HG02759 (cell line): Measurements from ENCODE around the gene ADAT2.

Experiments
- ATAC-seq: cut with Tn5 transposase; IDR thresholded peaks from one replicate; pipeline ENCODE4 v1.9.1; 2021; ENCODE audit warnings: mild to moderate bottlenecking, moderate library complexity; ENCODE audit not compliant: unreplicated experiment

ADAT2 gene

DNA sequence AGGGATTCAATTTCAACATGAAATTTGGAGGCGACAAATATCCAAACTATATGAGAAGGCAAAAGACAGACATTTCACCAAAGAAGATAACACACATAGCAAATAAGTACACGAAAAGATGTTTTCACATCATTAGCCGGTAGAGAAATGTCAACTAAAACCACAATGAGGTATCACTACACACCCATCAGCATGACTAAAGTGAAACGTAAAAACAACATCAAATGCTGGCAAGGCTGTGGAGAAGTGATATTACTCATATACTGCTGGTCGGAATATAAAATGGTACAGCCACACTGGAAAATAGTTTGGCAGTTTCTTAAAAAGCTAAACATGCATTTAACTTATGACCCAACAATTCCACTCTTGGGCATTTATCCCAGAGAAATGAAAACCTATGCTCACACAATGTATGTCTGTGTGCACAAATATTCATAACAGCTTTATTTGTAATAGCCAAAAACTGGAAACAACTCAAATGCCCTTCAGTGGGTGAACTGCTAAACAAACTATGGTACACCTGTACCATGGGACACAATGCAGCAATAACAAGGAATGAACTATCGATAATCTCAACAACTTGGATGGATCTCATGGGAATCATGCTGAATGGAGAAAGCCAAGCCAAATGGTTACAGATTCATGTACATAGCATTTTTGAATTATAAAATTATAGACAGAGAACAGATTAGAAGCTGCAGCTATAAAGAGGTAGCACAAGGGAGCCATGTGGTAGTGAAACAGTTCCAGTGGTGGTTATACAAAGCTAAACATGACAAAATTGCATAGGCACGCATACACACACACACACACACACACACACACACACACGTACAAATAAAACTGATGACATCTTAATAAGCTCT, 8.6 kb downstream of the ADAT2 start:
- ATAC-seq: no peak

DNA sequence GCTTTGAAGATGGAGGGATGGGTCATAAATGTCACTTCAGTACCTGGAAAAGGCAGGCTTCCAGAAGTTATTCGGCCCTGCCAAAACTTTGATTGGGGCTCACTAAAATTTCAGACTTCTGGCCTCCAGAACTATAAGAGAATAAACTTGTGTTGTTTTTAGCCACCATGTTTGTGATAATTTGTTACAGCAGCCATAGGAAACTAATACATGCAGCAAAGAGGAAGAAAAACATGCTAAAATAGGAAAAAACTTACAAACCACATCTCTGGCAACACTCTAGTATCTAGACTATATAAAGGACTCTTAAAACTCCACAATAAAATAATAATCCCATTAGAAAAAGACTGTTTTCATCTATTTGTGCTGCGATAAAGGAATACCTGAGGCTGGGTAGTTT, 9.5 kb downstream of the ADAT2 start:
- ATAC-seq: no peak

DNA sequence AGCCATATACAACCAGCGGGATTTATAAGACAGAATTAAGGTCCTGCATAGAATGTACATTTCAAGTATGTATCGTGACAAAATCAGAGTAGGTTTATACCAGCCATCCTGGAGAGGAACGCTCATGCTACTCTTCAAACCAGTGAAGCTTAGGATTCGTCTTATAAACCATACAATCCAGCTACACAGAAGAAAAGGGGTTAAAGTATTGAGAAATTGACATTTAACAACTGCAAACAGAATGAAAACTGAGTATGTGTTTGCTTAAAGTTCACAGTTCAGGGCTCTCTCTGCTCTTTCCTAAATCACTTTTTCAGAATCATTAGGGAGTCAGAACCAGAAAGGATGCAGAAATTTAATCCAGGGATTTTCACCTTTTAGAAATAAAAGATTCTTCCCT, 17.9 kb downstream of the ADAT2 start:
- no peak for ATAC-seq

DNA sequence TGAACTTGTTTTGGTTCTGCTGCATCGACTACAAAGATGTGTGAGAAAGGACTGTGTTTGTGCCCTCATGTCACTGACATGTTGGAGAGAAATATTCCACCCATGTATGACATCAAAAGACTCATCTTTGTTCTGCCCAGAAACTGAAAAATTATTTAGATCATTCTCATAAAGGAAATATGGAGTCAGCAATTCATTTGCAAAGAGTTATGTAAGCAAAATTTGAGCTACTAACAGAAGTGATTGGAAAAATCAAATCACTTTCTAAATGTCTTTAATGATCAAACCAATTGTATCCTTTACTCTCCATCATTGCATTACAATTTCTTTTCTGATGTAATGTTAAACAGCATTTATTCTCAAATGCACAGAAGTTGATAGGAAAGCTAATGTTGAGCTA, 19.3 kb downstream of the ADAT2 start:
- no peak for ATAC-seq

DNA sequence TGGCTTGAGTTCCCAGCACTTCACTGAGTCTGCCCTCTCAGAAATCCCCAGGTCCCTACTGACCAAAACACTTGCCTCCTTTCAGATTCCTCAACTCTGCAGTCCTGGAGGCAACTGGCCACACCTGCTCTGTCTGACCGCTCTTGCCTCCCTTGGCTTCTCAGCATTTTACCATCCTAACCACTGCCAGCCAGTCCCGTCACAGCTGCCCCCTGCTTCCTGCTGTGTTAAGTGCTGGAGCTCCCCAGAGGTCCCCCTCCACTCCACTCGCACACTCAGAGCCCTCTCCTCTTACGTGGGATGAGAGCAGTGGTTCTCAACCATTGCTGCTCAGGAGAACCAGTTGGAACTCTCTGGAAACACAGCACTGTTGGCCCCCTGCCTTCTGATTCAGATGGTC, 20.5 kb downstream of the ADAT2 start:
- no peak for ATAC-seq

DNA sequence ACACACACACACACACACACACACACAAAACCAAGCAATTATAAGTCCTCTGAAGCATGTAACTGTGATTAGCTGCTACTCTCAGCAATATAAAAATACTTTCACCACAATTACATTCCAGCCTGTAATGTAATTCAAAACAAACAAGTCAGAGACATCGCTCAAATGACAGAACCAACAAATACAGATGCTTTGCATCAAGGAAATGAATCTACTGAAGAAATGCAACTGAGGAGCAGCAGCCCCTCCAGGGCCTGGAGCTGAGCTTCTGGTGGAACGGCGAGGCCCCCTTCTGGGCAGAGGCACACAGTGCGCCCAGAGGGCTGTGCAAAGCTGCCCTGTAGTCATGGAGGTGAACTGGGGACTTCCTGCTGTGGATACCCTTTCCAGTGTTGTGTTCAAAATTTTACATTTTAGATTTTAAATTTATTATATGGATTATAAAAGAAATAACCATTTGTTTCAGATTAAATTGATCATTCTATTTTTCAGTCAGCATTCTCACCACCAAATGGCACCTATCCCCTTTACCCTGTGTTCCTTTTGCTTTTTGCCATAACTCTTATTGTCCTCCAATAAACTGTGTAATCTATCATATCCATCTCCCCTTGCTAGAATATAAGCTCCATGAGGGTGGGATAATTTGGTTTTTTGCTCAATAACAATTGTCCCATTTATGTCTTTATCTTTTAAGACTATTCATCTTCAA, 23.2 kb downstream of the ADAT2 start:
- peak; percentile 100 for ATAC-seq

DNA sequence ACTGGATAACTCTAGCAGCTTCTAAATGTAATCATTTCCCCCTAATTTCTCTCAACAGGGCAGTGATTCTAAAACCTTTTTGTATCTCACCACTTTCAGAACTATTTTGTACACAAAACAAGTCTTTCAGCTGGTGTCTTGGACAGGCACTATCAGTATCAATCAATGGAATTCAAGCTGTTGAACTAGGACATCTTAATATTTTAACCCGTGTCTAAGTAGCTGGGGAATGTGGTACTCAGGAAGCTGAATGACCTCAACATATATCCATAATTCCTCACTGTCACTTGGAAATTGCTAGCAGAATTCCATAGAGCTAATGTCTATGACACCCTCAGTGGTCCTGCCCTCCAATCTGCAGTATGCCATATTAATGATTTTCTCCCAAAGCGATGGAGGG, 24.5 kb downstream of the ADAT2 start:
- ATAC-seq: no peak

DNA sequence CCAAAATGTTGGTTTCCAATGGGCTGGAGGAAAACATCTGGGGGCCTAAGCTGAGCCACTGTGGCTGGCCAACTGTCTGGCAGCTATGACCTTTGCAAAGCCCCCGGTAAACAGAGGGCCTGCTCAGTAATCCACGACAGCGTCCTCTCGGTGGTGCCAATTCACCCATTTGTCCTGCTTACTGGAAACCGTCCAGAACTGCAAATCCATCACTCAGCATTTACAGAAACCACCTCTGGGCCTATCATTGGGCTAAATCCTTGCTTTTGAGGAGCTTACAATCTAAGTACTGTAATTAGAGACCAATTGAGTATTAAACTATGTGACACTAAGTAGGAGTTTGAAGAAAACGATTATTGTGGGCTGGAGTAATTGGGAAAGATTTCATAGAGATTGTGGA, 31.0 kb downstream of the ADAT2 start:
- ATAC-seq: no peak

DNA sequence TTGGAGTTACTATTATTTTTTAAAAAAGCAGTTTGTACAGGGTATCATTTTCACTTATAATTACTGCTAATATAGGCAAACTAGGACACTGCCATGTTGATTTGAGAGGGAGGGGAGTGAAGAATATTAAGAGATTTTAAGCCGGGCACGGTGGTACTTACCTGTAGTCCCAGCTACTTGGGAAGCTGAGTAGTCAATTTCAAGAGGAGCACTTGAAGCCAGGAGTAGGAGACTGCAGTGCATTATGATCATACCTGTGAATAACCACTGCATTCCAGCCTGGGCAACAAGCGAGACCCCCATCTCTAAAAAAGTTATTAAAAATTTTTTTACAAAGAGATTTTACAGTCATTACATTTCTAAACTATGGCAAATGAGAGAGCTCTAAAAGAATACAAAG, 35.7 kb downstream of the ADAT2 start:
- no peak for ATAC-seq

DNA sequence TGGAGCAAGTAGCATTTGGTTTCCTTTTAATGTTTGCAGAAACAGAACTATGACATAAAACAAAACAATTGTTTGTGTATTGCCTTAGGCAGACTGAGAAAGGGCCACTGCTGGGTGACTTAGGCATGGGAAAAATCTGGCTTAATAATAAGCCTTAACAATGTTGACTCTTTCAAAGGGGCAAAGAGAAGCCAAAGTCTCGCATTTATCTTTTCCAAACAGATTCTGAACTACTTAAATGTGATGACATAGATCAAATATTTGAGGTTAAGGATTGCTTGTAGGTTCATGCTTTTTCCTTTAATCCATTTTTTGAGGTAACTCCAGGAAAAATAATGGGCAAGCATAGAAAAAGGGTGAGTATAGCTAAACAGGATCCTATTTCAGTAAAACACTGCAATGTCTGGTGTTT, 39.6 kb downstream of the ADAT2 start:
- ATAC-seq: no peak

DNA sequence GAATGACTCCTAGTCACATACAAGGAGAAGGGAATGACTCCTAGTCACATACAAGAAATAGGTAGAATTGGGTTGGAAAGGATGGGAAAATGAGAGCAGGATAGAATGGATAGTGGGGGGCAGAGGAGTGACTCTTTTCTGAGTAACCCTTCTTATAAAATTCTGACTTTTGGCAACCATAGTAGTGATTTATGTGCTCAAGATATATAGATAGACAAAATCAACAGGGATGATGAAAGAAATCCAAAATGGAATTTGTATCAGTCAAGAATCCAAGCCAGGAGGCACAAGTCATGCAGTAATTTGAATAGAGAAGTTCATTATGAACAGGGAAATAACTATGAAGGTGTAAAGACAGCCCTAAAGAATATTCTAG, 41.7 kb downstream of the ADAT2 start:
- ATAC-seq: no peak

DNA sequence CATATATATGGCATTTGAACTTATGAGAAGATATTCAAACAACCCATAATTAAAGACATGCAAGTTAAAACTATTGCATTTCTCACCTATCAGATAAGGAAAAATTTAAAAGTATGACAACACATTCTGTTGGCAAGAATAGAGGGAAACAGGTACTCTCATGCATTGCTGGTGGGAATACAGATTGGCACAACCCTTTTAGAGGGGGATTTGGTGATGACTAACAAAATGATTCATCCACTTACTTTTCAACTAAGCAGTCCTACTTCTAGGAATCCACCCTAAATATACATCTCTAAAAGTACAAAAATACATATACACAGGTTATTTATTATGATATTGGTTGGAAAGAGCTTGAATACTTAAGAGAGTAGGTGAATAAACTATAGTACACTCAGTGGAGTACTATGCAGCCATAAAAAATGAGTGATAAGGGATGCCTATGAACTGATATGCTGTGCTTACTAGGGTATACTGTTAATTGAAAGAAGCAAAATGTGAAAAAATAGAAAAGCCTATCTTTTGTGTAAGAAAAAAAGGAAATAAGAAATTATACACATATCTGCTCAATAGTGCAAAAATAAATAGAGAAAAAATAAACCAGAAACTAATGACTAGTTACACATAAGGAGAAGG, 42.2 kb downstream of the ADAT2 start:
- no peak for ATAC-seq

DNA sequence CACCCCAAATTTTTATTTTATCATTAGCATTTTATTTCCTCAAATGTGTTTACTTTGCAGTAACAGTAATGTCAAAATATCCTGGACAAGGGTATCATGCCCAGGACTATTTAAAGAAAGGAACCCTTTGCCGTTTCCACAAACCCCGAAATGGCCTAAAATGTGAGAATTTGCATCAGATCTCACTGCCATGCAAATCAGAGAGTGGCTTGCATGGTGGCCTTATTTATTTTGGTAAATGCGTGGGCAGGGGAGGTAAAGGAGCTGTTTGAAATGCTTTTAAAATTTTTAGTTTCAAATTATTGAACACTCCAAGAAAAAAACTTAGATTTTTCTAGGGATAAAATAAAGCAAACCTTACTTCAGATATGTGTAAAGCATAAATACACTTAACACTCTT, 43.8 kb downstream of the ADAT2 start:
- no peak for ATAC-seq

DNA sequence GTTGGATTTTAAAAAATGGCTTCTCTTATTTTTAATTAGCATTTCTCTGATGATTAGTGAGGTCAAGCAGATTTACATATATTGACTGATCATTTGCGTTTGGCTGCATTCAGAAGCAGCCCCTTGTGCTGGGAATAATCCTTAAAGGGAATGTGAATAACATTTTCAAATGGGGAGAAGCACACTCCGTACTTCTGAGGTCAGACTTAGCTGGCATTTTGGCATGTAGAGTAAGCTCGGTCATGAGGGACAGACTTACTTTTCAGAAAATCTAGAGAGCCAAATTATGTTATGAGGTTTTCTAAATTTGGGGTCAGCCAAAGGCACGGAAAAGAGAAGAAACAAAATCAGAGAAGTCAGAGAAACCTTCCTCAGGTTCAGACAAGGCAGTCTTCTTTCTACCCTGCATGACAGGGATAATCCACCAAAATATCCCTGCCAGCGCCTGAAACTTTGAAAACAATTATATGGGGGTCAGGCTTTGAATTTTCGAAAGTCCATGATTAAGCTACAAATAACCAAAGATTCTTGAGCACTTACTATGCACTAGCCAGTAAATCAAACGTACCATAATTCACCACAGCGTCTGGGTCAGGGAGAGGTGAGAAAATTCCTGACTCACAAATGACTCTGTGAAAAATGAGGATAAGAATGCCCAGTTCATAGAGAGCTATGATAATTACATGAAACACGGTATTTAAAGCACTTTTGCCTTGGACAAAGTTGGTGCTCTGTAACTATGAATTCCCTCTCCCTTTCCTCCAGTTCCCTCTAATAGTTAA, 44.9 kb downstream of the ADAT2 start:
- ATAC-seq: no peak

DNA sequence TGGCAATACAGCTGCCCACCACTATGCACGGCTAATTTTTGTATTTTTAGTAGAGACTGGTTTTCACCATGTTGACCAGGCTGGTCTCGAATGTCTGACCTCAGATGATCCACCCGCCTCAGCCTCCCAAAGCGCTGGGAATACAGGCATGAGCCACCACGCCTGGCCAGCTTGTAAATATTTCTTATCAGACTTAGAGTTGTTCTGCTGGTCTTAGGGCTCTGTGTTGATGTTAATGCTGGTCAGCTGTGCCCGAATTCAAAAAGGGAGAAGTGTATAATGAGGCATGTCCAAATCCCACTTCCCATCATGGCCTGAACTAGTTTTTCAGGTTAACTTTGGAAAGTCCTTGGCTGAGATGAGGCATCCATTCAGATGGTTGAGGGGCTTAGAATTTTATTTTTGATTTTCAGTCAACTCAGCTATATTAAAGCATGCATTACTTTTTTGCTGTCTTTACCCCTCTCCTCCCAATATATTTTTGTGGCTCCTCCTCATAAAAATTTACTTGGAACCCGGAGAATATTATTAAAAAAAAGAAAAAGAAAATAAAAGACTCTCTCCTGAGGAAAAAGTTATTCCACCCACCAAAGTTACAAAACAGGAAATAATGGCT, 47.7 kb downstream of the ADAT2 start:
- ATAC-seq: no peak

DNA sequence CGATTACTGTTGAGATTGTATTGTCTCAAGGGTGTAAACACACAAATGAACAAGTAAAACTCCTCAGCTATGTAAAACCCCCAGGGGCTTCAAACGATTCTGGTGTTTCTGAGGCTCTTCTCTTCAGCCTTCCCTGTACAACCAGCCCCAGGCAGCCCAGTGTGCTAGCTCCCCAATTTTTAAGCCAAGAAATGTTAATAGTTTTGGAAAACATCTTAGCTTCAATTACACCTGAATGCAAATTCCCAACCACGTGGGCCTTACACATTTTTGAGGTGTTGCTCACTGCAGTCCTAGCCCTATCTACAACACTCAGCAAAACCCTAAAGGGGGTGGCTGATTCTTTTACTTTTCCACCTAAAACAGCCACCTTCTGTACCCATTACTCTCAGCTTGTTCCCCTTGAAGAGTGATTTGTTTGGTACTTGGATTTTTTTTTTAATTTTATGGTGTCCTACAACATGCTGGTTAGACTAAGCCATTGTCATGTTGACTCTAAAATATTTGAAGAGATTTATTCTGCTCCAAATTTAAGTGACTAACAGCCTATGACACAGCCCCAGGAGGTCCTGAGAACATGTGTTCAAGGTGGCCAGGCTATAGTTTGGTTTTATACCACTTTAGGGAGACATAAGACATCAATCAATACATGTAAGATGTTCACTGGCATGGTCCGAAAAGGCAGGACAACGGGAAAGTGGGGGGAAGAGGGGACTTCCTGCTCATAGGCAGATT, 48.7 kb downstream of the ADAT2 start:
- ATAC-seq: no peak

DNA sequence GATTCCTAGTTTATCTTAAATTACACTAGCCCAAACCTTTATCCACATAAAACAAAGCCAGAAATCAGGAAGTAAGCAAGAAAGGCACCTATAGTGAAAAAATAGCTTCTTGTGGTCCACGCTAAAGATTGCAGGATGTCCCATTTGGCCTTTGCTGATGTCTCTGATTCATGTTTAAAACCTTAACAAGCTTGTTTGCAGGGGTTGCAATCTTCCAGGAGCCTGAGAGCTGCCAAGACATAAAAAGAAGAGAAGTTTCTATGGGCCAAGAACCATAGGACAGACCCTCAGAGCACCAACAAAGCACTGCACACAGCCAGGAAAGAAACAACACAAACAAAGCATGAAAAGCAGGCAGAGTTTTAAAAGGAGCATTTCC, 49.4 kb downstream of the ADAT2 start:
- ATAC-seq: no peak

DNA sequence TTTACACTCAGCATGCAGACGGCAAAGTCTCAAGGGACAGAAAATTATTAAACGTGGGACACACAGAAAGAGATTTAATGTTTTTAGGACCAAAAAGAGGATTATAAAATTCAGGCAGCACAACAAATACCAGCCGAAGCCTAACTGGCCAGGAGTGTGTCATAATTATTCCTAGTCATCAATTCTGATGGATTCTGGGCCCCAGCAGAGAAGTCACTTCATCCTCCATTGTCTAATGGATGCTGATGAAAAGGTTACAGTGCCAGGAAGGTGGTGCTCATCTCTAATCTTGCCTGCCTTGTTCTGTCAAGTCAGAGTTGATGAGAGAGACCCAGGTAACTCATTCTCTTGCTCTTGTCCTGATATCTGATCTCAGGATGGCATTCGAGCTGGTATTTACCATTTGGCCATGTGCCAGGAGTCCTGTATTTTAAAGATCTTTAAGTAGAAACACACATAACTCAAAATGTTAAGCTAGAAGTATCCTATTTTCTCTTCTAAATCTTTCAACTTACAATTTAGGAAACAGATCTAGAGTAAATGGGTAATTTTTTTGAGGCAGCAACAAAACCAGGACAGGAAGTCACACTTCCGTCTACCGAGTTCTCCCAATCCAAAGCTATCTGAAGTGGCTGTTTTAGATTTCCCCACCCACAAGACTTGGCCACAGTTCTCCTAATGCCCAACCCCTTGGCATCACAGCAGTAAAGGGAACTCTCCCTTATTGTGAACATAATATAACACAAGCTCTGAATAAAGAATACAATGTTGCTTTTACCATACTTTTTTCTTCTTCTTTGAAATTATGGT, 50.0 kb downstream of the ADAT2 start:
- peak; percentile 67 for ATAC-seq

DNA sequence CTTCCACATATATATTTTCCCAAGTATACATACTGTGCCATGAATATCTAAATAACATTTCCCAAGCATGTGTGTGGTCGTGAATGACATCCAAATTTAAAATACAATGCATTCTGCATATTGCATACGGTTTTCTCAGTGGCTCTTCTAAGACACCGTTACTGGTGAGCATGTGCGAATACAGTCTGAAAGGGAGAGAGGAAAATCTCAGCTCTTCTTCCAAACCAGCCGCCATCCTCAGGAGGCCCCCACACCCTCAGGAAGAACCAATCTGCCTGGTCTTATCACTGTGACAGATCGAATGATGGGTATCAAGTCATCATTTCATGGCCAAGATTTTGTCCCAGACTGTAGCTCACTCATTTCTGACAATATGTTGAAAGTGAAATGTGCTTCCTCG, 50.7 kb downstream of the ADAT2 start:
- no peak for ATAC-seq
